Upper lobe of right lung (tissue), 1 donor: ENCODE data around the gene DCAF6. TPM values are rescaled to one million over a fixed set of nuclear protein-coding genes. Genes with fewer than 3 reads are reported as not detected.

Experiments
- ATAC-seq: fragments of 200-7000 bp; cut with Tn5 transposase; one replicate; pipeline ENCODE4 v1.9.1; 2020; ENCODE audit warnings: mild to moderate bottlenecking, moderate library complexity
- DNase-seq: peaks from one replicate; pipeline ENCODE4 v3.0.0-alpha.2; 2020
- H3K27ac ChIP-seq: fragments of 200-600 bp; one replicate; pipeline ENCODE4 v1.8.0; 2022
- H3K27me3 ChIP-seq: fragments of 200-600 bp; one replicate; pipeline ENCODE4 v1.8.0; 2022; ENCODE audit warnings: mild to moderate bottlenecking
- H3K36me3 ChIP-seq: fragments of 200-600 bp; one replicate; pipeline ENCODE4 v1.8.0; 2022
- H3K4me1 ChIP-seq: fragments of 200-600 bp; one replicate; pipeline ENCODE4 v1.8.0; 2022
- H3K4me3 ChIP-seq: fragments of 200-600 bp; one replicate; pipeline ENCODE4 v1.8.0; 2022; ENCODE audit warnings: mild to moderate bottlenecking
- H3K9me3 ChIP-seq: fragments of 200-600 bp; one replicate; pipeline ENCODE4 v1.8.0; 2022
- intact Hi-C: fragments of 100-400 bp; cut with DNase I; formaldehyde crosslinking; loops from one replicate; pipeline ENCODE4 v1.11.0; 2022
- total RNA-seq: library from RNA; stranded (reverse); fragmentation: NEBNext Ultra II Directional; extraction: Animal tissue kit (Norgen Biotek cat#: 25700); gene quantifications from one replicate; pipeline ENCODE4 v1.2.1, GENCODE V29; 2021
- TF ChIP-seq, protein P1 (sequence below): fragments of 200-600 bp; IDR thresholded peaks from one replicate; pipeline ENCODE4 v1.8.0; 2022; ENCODE audit warnings: antibody characterized with exemption
- donor health status: DM: no; HTN: yes; CAD: no; lungs with severe emphysema.

Gene DCAF6
- total RNA-seq, 1 donor from 2014 or later, result 49.9 TPM

DNA sequence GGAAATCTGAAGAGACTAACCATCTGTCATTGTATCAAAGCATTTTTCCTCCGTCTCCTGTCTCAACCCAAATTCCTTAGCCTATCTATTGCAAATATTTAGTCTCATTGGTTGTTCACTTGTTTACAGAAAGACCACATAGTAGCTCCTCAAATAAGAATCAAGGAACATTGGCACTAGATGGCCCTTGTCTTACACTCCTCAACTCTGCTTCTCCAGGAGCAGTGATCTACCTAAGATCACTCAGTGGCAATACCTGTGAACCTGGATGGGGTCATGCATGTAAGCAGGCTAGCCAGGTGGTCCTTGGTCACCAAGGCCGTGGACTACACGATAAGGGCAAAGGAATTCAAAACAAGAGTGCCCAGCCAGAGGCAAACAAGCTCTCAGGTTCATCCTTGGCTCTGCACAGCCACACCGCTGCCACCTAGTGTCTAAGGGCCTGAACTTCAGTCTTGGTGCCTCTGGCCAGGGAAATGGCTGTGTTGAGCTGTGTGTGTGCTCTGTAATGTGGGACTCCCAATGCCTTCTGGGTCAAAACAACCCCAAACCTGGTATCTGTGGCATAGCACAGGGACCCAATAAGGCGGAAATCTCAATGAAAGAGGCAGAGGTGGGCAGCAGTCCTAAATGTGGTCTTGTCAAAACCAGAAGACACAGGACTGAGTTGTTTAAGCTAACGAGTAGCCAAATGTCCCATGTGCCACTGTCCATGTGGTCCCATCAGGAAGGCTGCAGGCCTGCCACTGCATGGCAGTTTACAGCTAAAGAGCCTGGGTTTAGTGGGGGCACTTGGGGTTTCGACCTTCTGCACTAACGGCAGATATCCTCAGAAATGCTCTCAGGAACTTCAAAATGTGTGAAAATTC is 145.8 kb downstream of the DCAF6 start:
- Histone ChIP-seq H3K27me3 (no peaks in the 10 kb centered on the region), H3K4me3 (no peak overlapping the region), H3K9me3 (no peaks in the 10 kb centered on the region), H3K27ac (peak overlapping the region; percentile 34), H3K4me1 (peaks cover 10% of the 10 kb centered on the region), H3K36me3 (peaks cover 5% of the 10 kb centered on the region)
- DNase-seq, result peak; percentile 78
- TF ChIP-seq, protein P1, sequence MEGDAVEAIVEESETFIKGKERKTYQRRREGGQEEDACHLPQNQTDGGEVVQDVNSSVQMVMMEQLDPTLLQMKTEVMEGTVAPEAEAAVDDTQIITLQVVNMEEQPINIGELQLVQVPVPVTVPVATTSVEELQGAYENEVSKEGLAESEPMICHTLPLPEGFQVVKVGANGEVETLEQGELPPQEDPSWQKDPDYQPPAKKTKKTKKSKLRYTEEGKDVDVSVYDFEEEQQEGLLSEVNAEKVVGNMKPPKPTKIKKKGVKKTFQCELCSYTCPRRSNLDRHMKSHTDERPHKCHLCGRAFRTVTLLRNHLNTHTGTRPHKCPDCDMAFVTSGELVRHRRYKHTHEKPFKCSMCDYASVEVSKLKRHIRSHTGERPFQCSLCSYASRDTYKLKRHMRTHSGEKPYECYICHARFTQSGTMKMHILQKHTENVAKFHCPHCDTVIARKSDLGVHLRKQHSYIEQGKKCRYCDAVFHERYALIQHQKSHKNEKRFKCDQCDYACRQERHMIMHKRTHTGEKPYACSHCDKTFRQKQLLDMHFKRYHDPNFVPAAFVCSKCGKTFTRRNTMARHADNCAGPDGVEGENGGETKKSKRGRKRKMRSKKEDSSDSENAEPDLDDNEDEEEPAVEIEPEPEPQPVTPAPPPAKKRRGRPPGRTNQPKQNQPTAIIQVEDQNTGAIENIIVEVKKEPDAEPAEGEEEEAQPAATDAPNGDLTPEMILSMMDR, result peak; percentile 93
- intact Hi-C loops, result no loop called here
- peak; percentile 93 for ATAC-seq

DNA sequence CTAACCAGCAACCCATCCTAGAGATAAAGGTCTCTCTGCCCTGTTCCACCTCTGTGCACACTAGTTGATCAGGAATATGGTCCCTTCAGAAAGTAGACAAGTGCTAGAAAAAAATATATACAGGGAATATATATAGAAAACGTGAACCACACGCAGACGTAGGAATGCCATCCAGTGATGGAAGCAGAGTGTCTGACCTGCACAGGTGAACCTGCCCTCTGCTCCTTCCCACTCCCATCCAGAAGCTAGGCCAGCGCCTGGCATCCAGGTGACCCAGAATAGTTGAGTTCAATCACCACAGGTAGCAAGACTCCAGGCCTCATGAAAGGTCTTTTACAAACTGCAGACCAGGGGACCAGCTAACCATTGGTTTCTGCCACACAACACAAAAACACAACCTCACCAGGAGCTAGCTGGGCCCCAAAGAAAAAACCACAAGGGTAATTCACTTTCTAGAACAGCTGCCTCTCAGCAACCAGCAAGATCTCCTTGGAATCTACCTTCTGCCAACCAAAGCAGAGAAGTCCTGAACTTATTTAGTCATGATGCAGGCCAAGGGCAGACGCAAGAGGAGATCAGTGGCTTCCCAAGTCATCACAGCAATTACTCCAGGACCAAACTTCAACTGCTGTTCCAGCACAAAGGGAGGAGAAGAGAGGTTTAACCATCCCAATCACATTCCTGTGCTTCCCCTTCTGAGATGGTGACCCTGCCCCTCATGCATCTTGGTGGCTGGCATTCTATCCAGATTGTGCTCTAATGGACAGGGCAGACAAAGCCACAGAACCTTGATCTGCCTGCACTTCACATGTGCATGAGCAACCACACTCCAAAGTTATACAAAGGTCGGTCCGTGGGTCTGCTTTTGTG is 147.2 kb downstream of the DCAF6 start:
- no peak overlapping the region for H3K4me3 ChIP-seq
- H3K27ac ChIP-seq, result no peak overlapping the region
- H3K9me3 ChIP-seq, result no peaks in the 10 kb centered on the region
- ATAC-seq, result no peak
- no peaks in the 10 kb centered on the region for H3K36me3 ChIP-seq
- H3K4me1 ChIP-seq, result peaks cover 10% of the 10 kb centered on the region
- TF ChIP-seq, protein P1, result no peak
- intact Hi-C loops, result no loop called here
- DNase-seq, result no peak
- H3K27me3 ChIP-seq, result no peaks in the 10 kb centered on the region

DNA sequence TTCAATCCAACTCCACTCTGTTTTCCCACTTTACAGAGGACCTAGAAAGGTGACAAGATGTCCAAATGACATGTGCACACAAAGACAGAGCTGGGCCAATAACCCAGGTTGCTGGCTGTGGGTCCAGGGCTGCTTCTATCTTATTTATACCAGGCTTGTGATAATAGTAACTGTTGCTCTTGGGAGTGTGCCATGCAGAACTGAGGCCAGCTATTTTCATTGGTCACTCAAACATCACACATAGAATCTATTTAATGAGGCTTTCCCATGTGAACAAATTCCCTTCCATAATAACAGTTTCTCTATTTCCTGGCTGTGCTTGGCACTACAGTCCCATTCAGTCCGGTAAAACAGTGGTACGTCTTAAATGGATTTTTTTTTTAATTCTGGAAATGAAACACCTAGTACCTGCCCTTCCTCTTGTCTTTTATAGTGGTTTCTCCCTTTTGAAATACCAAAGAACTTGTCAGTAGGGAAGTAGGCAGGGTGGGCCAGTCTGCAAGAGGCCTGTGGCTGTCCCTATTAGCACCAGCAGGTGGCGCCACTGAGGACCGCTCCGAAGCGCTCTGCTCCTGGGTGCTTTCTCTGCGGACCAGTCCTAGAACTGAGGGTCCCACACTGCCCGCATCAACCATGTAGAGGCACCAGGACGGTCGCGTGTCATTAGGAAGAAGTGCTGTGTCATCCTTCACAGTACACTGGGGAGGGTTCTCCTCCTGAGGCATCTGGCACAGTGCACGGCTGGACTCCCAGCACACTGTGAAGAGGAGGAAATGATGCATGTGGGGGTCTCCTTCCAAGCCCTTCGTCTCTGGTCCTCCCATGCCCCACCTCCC is 148.1 kb downstream of the DCAF6 start:
- TF ChIP-seq, protein P1, result peak; percentile 92
- Histone ChIP-seq H3K27ac (peak overlapping the region; percentile 38), H3K4me3 (no peak overlapping the region), H3K27me3 (no peaks in the 10 kb centered on the region), H3K36me3 (no peaks in the 10 kb centered on the region), H3K9me3 (no peaks in the 10 kb centered on the region), H3K4me1 (peaks cover 10% of the 10 kb centered on the region)
- peak; percentile 74 for ATAC-seq
- DNase-seq, result peak; percentile 78
- intact Hi-C loops, result no loop called here

DNA sequence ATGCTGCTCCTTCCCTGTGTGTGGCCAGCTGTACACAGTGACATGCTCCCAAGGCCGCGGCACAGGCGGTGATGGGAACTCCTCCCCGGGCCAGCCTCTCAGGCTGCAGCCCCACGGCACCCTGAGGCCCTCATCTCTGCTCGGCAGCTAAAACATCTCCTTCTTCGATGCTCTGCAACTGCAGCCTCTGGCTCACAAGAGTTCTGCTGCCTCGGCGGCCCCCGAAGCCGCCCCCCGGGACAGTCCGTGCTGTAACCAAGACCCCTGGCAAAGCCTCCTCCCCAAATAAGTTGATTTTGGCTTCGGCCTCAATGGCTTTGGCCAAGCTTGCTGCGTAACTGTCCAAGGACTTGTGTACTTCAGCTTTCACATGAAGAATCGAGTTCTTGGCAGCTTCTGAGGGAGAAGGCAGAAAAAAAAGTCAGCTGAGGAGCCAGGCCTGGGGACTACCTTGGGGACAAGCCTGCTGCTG is 149.0 kb downstream of the DCAF6 start:
- DNase-seq (no peak), ATAC-seq (no peak)
- Histone ChIP-seq H3K27ac (peak overlapping the region; percentile 38), H3K4me1 (peaks cover 10% of the 10 kb centered on the region), H3K27me3 (no peaks in the 10 kb centered on the region), H3K9me3 (no peaks in the 10 kb centered on the region), H3K36me3 (no peaks in the 10 kb centered on the region), H3K4me3 (no peak overlapping the region)
- intact Hi-C loops, result no loop called here
- TF ChIP-seq, protein P1, result no peak

DNA sequence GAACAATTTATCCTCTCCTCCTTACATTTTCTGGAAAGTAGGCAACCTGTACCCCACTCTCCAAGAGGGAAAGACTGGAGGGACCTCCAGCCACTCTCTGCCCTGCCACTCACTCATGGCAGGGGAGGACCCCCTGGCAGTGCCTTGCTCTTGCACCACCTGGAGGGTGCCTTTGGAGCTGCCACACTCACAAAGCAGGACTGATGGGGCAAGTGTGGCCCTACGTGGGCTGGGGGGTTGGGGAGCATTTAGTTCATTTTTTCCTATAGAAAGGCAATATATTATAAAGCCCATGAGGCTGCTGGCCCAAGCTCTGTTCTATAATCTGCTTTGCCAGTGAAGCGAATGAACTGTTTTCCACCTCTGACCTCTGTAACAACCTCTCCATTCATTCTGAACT is 150.0 kb downstream of the DCAF6 start:
- DNase-seq (no peak), ATAC-seq (no peak)
- H3K36me3 ChIP-seq, result no peaks in the 10 kb centered on the region
- H3K9me3 ChIP-seq, result no peaks in the 10 kb centered on the region
- H3K27me3 ChIP-seq, result no peaks in the 10 kb centered on the region
- H3K4me1 ChIP-seq, result peaks cover 10% of the 10 kb centered on the region
- H3K4me3 ChIP-seq, result no peak overlapping the region
- intact Hi-C loops, result no loop called here
- H3K27ac ChIP-seq, result peak overlapping the region; percentile 24
- TF ChIP-seq, protein P1, result no peak
